NCI-H2227 (cell line): ENCODE data around the gene IRF8.
"Not testable (repeated sequence)": the region's sequence is repeated elsewhere in the genome, so short reads cannot be mapped to it uniquely, and the experiment has no call there.

Experiments used
- DNase-seq: peaks from one replicate; lab custom pipeline; 2025; ENCODE audit not compliant: unreplicated experiment; lab: John Stamatoyannopoulos, UW

IRF8 gene, protein sequence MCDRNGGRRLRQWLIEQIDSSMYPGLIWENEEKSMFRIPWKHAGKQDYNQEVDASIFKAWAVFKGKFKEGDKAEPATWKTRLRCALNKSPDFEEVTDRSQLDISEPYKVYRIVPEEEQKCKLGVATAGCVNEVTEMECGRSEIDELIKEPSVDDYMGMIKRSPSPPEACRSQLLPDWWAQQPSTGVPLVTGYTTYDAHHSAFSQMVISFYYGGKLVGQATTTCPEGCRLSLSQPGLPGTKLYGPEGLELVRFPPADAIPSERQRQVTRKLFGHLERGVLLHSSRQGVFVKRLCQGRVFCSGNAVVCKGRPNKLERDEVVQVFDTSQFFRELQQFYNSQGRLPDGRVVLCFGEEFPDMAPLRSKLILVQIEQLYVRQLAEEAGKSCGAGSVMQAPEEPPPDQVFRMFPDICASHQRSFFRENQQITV

DNA sequence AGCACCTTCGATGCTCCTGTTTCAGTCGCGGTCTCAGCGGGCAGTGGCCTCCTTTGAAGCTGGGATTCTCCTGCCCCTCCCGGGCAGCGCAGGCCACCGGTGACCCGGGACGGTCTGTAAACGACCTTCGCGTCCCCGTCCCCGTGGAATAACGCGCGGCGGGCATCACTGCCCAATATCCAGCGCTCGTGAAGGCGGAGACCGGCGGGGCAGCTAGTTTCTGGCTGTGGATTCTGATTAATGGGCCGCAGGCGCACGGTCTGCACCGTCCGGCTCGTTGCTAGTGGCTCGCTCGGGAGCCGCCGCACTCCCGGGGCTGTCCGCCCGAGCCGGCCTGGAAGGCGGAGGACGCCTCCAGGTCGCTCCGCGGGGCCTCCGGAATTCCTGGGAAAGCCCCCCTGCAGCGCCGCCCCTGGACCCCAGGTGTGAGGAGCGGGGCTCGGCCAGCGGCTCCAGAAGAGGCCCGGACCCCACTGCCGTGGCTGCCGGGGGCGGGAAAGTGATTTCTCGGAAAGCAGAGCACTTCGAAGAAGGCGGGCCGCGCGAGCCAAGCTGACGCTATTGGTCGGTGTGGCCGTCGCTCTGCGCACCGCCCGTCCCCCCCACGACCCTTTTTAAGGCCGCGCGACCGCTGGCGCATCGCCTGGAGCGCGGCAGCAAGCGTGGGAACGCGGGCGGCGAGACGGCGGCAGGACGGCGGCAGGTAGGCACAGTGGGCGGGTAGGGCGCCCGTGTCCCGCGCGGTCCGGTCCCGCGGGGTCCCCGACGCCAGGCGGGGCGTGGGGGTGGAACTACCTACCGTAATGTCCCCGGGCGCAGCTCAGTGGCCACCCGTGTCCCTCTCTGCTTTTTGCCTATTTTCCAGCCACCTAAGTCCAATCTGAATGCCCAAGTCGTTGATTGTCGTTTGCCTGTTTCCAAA is at the start of gene IRF8:
Gene IRF8, plus strand, starts transcription at position 642 of the 922 bp plus-strand sequence. CDS start 3,854 bp downstream, outside the sequence.
- DNase-seq, result peak; percentile 37

DNA sequence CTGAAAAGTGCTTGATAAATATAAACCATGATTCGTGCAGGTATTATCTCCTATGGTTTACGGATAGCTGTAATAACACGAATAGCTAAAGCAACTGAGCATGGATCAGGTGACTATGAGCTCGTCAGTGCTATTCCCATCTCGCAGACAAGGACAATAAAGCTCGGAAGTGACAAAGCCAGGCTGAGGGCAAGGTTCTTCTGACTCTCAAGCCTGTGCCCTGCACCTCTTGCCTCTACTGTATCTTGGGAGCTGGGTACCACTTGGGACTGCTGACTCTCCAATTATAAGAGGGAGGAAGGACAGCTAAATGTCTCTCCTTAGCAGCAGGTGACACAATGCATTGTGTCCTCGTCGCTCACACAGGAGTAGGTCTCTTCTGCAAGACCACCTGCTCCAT is 49.6 kb upstream of the IRF8 start:
- no peak for DNase-seq

DNA sequence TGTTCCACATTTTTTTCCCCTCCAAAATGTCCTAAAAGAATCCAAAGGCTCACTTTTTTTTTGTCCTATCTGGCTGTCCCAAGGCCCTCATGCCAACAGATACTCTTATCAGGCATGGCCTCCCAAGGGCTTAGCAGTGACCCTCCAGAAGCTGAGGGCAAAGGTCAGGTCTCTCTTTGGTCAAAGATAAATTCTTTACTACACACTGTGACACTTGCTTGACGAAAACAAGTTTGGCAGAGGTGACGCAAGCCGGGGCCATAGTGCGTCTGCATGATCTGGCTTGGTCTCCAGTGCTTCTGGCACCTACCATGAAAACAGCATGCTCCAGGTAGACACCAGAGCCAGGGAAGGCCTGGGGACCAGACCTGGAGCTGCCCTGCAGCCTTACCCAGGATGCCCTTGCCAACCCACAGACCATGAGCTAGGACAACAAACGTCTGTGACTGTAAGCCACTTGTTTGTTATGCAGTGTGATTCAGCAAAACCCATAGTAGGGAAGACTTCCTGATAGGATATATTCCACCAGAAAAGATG is 48.5 kb upstream of the IRF8 start:
- no peak for DNase-seq

DNA sequence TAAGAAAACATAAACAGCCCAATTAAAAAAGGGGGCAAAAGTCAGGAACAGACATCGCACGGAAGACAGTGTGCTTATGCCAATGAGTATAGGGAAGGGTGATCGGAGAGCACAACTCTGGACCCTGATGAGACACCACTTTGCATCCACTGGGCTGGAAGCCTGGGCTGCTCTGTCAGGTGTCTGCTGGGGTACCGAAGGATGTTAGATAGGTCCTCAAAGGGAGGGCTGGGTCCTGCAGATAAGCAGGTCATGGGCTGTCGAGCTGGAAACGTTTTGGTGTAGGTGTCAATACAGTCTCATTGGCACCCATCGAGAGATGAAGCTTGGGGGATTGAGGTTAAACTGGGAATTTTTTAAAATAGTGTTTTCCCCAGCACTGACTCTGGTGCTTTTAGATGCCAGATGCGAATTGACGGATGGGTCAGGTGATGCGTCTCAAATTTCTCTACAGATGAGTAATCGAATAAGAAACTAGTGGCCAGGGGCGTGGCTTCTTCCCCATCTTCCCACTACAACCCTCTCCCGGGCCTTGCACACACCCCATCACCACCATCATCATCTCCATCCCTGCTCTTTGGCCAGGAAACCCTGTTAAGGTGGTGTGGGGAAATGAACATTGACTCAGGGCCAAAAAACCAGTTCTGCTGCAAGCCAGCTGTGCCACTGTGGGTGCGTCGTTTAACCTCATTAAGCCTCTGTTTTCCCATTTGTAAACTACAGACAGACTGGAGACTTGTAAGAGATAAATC is 47.8 kb upstream of the IRF8 start:
- no peak for DNase-seq

DNA sequence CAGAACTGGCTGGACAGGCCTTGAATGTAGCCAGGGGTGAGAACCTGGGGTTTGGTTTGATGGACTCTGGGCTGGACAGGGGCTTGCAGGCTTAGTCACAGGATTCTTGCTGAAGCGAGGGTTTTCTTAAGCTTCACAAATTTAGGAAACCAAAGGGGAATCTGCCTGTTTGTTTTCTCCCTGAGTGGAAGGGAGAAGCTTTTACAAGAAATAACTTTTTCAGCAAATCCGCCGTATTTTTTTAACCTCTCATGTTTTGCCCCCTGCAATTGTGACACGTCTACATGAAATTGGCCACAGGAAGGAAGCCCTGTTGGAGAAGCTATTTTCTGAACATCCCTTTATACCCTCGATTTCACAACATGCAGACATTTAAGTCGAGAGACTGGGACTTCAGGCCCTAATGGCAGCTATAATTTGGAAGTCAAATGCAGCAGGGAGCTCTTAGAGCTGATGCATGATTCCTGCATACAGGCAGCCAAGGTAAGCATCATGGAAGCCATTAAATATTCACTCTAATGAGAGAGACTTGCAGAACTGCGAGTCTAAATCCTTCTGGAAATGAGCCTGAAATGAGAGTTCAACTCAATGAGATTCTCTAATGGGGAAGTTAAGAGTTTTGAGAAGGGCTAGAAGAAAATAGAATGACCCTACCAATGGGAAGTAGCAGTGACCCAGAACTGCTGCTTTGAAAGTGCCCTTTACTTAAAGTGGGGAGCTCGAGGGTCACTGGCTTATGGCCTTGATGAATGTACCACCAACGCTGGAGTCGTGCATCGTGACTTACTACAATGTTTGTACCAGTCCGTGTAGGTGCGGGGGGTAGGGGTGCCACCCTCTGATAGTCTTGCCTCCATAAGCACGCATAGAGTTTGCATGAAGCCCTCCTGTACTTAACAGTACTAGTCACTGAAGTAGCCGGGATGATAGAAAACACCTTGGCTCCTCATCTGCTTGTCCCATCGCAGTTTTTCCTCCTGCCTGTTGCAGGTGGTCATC is 45.1 kb upstream of the IRF8 start:
- no peak for DNase-seq

DNA sequence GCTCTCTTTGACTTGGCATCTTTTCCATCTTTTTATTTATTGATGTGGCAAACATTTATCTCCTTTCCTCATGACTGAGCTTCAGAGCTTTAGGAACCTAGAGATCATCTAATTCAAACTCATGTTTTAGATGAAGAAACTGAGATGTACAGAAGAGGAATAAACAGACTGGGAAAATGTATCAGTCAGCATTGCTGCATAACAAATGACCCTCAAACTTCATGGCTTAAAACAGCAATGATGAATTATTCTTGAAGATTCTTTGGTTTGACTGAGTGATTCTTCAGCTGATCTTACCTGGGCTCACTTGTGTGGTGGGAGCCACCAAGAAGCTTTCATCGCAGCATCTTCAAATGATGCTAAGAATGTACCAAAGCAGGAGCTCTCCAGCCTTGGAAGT is 44.0 kb upstream of the IRF8 start:
- no peak for DNase-seq

DNA sequence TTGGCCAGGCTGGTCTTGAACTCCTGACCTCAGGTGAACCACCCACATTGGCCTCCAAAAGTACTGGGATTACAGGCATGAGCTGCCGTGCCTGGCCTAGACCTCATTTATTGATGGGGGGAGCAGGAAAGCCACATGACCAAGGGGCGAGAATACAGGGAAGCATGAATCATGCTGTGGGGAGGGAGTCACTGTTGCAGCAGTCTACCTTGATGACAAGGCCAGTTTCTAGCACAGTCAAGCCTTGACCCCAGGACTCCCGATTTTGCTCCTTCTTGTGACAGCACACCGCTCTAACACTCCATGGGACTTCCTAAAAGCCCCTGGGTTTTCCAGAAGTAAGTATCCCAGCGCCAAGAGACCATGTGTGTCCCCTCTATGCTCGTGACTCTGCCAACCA is 42.9 kb upstream of the IRF8 start:
- no peak for DNase-seq

DNA sequence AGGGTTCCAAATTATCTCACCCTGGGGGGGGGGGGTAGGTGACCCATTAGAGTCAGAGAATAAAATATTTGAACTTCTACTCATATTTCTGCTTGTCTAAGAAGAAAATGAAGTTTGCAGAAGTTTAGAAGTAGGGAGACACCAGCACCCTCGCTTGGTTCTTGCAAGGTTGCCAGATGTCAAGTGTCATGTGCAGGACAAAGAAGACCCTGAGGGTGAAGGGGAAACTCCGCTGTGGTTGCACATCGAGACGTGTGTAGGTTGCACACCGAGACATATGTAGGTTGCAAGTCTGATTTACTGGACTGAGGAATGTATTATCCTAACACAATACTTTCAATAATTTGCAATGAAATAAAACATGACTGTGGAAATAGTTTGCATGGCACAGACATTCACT is 42.4 kb upstream of the IRF8 start:
- DNase-seq, result no peak

DNA sequence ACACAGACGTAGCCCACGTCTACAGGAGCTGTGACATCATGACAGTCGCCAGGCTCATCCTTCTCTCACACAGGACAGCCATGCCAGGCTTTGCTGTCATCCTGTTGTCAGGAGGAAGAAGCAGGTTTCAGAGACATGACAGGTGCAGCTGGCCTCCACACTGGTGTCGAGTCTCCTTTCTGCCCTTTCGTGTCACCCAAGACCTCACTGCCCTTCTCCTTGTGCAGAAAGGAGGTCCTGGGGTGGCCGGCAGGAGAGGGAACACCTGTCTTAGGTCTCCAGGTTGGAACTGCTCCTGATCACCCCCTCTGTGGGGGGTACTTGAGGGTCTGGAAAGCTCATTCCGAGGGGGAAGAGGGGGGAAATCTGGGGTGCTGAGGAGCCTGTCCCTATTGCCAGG is 41.6 kb upstream of the IRF8 start:
- DNase-seq, result no peak

DNA sequence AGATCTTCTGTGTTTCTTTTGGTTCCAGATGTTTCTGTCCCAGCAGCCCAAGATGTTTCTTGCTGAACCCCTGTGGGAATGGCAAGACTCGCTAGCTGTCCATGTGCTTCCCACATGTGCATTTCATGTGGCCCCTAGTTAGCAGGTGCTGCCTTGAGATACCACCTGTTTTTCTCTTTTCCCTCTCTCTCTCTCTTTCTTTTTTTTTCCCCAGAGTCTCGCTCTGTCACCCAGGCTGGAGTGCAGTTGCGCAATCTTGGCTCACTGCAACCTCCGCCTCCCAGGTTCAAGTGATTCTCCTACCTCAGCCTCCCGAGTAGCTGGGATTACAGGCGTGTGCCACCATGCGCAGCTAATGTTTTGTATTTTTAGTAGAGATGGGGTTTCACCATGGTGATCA is 40.4 kb upstream of the IRF8 start:
- not testable (repeated sequence) for DNase-seq

DNA sequence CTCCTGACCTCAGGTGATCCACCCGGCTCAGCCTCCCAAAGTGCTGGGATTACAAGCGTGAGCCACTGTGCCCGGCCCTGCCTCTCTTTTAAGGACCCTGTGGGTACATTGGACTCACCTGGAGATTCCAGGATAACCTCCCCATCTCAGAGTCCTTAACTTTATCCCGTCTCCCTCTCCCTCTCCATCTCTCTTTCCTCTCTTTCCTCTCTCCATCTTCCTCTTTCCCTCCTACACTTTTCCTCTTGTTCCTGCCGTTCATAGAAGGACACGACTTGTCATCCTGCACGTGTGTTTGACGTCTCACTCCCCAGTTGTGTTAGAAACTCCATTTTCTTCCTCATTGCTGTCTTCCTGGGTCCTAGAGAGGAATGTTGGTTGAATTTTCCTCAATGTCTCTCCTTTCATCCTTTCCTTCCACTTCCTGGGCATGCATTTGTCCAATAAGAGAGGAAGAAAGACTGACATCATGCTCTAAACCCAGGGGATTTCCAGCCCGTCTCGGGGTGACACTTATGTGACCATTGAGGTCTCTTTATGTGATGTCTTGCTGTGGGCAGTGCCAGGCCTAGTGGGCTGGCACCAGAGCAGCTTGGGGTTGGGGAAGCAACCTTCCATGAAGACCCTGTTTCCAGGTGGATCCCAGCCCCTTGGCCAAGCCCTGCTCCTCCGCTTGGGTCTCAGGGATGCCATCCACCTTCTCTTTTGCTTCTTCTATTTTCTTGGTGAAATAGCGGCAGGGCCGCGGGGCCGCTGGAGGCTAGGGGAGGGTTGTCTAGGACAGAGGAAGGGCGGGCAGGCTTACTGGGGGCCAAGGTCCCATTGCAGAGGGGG is 39.8 kb upstream of the IRF8 start:
- no peak for DNase-seq

DNA sequence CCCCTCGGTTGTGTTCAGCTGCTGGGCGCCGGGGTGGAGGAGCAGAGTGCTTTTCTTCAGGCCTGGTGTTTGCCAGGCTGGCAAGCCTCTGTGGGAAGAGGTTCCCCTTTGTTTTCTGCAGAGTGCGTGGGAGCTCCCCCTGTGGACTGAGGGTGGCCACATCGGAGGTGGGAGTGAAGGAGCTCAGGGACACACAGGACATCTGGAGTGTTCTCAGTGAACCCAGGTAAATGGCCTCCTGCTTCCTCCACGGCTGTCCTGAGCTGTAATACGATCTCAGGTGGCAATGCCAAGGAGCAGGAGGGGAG is 39.2 kb upstream of the IRF8 start:
- no peak for DNase-seq

DNA sequence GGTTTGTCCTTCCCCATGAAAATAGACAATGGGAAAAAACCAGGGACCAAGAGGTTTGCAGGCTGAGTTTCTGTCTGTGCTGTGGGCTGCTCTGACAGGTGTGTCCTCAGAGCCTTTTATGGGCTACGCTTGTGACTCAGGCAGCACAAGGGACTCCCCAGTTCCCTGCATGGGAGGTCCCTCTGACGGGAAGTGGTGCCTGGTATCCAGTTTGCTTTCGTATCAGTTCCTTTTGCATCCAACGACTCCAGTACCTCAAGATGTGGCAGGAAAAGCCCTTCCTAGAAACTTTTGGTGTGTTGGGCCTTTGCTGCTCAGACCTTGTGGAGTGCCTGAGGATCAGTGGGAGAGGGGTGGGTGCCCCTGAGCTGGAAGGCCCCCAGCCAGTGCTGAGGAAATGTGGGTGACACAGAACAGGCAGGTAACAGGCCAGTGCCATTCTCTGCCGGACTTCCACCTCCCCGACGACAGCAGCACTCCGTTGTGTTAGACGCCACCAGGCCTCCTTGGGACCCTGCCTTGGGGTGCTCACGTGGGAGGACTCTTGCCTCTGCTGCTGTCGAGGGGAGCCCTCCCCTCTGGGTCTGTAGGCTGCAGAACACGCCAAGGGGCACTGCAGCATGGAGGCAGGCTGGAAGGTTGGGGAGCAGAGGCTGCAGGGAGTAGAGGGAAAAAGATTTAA is 38.4 kb upstream of the IRF8 start:
- DNase-seq, result no peak

DNA sequence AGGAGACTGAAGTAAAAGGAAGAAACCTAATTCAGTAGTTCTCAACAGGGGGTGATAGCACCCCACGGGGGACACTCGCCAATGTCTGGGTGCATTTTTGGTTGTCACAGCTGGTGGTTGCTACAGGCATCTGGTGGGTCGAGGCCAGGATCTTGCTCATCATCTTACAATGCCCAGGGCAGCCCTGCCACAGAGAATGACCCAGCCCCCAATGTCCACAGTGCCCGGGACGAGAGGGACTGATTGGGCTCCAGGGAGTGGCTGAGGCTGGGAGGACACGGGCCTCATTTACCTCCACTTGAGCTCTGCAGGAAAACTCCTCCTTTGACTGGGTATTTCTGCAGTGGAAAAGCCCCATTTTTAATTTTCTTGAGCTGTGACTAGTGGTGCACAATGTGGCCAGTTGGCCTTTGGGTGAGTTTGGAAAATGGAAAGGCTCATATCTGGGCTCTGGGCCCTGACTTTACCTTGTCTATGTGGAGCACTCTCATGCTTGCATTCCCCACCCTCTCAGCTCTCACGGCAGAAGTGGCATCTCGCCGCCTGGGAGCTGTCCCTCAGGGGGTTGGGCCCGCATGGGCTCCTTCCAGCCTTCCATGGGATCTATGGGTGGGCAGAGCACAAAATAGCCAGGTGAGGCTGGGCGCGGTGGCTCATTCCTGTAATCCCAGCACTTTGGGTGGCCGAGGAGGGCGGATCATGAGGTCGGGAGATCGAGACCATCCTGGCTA is 37.7 kb upstream of the IRF8 start:
- DNase-seq, result no peak

DNA sequence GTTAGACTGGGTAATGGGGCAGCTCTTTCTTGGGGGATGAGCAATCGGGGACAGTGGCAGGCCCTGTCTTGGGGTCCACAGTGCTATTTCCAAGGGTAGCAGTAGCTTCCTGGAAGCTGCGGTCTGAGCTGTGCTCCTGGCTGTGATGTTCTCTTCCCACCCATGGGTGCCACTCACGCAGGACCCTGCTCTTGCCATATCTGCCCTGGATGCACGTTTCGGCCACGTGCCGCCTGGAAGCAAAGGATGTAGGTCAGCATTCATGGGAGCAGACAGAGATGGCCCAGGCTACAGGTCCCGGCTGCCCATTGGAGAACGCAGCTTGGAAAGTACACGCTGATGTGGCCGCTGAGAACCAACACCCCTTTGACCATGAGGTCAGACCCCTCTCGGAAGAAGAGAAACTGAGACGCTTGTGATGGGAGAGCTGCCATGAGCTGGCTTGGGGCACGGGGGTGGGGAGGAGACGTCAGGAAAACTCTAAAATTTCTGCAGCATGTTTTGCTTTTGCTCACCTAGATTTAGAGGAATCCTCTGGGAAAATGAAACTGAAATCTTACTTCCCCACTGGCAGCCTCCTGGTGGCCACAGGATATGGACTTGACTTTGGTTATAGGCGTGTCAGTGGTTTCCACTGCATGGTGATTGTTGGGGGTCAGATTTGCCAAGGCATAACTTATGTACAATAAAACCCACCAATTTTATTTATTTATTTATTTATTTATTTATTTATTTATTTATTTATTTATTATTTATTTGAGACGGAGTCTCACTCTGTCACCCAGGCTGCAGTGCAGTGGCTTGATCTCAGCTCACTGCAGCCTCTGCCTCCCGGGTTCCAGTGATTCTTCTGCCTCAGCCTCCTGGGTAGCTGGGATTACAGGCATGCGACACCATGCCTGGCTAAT is 36.2 kb upstream of the IRF8 start:
- DNase-seq, result no peak

DNA sequence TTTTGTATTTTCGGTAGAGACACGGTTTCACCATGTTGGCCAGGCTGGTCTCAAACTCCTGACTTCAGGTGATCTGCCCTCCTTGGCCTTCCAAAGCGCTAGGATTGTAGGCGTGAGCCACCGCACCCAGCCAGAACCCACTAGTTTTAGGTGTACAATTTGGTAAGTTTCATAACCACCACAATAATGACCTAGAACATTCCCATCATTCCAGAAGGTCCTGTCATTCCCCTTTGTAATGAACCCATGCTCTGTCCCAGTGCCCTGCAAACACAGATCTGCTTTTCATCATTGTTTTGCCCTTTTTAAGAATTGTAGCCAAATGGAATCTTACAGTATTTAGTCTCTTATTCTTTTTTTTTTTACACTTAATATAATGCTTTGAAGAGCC is 35.6 kb upstream of the IRF8 start:
- DNase-seq, result no peak

DNA sequence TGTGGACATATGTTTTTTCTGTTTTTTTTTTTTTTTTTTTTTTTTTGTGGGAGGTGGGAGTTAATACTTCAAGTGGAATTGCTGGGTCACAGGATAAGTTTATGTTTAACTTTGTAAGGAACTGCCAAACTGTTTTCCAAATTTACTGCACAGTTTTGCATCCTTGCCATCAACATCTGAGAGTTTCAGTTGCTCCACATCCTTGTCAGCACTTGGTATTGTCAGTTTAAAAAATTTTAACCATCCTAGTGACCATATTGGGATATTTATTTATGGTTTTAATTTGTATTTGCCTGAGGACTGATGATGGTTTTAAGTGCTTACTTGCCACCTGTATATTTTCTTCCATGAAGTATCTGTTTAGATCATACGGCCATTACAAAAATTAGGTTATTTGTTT is 34.0 kb upstream of the IRF8 start:
- DNase-seq, result no peak
